CD4-positive, alpha-beta T cell treated with Interferon gamma for 1 hour (primary cell): ENCODE data around the gene MARK3.
A peak's percentile ranks its signal among the peaks of the same experiment; 100 is the strongest.

ENCODE experiments used
- DNase-seq: peaks from one replicate; pipeline ENCODE4 v3.0.0-alpha.2; 2020

MARK3 gene

GRCh38 chr14:103528587-103529382, 143.6 kb downstream of the MARK3 start, which contains the start of gene TRMT61A:
TRMT61A (plus strand) TSS chr14:103529196; CDS start chr14:103529979, 783 bp downstream.
- peak; percentile 81 for DNase-seq

DNA sequence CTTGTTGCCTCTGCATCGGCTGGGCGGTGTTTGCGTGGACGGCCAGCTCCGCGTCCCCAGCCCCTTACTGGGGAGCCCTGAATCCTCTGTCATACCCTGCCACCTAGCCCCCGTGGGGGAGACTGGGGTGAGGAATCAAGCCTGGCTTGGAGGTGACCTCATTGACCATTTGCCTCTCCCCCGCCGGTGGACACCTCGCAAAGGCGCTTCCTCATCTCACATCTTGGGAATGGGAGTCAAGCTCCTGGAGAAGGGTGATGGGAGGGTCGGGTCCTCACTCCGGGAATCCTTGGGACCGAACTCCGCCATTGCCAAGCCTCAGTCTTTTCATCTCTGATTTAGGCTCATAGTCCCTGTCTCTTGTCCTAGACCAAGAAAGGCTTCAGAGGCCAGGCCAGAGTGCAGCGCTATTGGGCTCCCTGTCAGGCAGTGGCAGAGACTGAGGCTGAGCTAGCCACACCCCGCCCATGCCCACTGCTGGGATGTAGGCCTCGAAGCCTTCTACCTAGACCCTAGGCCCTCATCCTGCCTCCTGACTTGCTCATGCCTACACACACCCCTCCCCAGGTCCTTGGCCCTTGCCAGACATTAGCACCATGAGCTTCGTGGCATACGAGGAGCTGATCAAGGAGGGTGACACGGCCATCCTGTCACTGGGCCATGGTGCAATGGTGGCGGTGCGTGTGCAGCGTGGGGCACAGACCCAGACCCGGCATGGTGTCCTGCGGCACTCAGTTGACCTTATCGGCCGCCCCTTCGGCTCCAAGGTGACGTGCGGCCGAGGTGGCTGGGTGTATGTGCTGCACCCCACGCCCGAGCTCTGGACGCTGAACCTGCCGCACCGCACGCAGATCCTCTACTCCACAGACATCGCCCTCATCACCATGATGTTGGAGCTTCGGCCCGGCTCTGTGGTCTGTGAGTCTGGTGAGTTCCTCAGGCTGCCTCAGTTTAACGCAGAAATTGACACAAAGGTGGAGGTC, 144.5 kb downstream of the MARK3 start:
- no peak for DNase-seq

DNA sequence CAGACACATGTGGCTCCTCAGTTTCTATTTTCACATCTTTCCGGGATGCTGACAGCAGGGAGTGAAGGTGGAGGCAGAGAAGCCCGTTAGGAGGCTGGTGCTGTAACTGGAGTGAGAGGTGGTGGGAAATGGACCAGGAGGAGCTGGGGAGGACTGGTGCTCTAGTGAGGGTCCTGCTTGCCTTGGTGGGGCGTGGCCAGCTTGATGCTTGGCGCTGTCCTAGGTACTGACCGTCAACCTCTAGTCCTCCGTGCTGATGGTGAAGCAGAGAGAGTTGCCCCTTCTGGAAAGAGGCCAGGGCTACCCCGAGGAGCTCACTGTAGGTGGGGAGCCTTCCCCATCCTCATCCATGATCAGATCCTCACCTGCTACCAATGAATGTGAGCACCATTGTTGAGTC, 145.2 kb downstream of the MARK3 start:
- no peak for DNase-seq

GRCh38 chr14:103530831-103531230, 145.6 kb downstream of the MARK3 start:
- DNase-seq: no peak

DNA sequence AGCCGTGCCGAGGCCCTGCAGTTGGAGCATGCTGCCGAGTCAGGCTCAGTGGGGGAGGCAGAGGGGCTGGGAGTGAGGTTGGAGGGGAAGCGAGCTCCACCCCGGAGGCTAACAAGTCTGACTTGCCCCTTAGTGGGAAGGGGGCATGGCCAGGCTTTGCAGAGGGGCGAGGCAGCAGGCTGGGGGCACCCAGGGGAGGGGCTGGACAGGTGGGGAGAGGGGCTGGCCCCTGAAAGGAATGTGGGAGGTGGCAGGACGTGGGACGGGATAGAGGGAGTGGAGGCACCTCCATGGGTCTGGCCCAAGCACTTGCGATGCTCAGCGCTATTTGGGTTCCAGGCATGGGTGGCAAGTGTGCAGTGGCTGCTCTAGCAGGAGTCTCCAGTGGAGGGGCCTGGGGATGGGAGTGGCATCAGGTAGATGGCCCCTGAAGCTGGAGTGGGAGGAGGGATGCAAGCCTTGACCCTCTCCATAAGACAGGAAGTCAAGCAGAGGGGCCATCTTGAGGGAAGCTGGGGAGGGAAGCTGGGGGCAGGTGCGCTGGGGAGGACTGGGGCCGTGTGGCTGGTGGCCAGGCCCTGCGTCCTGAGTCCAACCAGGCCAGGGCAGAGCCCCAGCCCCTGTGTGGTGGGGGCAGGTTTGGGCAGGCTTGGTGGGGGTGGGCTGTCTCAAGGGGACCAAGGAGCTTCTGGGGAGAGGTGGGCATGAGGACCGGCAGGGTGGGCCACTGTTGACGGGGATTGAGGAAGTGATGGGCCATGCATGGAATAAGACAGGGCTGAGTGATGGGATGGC, 146.4 kb downstream of the MARK3 start:
- DNase-seq: no peak

DNA sequence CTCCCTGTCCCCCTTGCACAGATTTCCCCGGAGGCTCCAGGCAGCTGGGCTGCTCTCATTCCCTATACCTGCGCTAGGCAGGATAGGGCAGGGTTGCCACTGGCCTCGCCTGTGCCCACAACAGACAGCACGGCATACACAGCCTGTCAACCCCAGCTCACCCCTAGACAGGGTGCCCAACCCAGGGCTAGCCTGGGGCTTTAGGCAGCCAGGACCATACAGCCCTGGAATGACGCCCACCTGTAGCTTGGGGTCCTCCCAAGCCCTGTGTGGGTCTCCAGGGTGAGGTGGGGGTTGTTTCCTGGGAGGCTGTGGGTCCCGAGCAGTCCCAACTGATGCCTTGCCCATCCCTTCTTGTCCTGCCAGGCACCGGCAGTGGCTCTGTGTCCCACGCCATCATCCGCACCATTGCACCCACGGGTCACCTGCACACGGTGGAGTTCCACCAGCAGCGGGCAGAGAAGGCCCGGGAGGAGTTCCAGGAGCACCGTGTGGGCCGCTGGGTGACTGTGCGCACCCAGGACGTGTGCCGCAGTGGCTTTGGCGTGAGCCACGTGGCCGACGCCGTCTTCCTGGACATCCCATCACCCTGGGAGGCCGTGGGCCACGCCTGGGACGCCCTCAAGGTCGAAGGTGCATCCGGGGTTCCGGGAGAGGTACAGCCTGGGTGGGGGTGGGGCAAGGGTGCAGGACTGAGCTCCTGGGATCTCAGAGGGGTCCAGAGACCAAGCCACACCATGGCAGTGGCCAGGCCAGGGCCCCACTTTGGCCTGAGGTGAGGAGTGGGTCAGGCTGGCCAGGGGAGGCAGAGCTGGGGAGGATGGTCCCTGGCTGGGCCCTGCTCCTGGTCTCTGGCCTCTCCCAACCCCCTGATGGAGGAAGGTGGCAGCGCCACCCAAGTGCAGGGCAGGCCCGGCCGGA, 147.3 kb downstream of the MARK3 start:
- DNase-seq: no peak

DNA sequence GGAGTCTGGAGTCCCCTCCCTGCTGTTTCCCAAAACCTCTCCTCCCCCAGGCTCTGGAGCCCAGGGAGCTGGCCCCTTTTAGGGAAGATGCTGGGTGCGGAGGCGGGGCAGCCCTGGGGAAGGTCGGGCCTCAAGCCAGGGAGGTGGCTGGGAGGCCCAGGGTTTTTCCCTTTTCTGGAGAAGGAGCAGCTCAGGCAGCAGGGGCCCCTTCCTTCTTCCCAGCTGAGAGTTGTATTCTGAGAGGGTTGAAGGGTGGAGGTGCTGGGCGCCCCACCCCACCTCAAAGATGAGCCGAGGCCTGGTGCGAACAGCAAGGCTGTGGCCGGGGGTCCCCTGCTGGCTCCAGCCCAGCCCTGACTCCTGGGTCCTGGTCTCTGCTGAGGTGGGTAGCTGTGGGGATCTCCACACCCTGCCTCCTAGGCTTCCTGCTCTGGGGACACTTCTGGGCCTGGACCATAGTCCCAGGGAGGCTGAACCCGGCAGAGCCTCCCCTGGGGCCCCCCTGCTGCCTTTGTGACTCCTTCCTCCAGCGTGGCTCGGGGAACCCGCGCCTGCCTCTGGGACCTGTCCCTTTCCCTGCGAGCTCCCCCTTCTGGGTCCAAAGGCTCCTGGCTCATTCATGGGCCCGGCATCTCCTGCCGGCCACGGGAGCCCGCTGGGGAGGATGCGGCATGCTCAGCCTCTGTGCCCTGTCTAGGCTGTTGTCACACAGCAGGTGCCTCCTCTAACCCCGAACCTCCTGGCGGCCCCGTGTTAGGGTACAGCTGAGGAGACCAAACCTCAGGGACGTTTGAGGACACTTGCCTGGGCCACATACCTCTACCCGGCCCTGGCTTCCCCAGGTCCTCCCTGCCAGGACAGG, 148.2 kb downstream of the MARK3 start:
- no peak for DNase-seq

- DNase-seq: no peak
These were observed 148.9 kb downstream of the MARK3 start for GRCh38 chr14:103533999-103534575.

- DNase-seq: no peak
These were observed 149.4 kb downstream of the MARK3 start for GRCh38 chr14:103534576-103535061.

- no peak for DNase-seq
These were observed 150.1 kb downstream of the MARK3 start for GRCh38 chr14:103535081-103535890.

DNA sequence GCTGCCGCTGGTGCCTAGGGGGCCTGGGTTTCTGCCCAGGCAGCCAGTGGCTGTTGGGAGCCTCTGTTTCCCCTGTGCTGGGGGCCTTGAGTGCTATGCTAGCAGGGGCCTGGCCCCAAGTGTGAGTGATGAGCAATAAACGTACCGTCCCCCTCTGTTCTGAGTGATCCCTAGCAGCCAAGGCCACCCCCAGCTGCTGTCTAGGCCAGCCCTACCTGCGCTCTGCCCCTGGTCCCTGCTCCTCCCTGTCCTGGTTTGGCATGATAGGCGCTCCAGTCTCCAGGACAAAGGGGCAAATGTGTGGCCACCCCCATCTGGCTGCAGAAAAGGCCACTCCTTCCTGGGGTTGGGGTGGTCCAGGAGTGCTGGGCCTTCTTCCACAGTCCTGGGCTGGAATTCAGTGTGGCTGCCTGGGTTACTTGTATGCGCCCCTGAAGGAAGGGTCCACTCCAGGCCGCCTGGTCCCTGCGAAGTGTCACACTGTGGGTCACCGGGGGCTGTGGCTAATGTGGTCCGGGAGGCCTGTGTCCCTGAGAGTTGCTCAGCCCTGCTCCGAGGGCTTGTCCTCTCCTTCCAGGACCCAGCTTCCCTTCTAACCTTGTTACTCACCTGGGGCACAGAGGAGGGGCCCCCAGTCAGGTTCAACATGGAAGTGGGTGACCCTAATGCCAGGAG, 150.8 kb downstream of the MARK3 start:
- DNase-seq: no peak

DNA sequence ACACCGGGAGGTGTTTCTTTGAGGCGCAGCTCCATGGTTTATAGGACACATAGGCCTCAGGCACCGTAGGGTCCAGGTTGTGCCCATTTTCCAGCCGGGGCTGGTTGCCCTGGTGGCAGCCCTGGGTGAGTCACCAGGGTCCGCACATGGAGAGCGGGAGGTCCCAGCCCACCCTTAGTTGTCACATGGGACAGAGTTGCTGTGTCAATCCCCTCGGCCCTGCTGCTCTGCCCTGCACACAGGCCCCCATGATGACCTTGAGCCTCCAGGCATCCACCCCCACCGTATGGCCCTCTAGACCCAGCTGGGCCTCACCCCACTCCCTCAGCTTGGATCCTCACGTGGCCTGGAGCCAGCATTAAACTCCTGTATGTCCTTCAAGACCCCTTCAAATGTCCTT, 151.5 kb downstream of the MARK3 start:
- no peak for DNase-seq

DNA sequence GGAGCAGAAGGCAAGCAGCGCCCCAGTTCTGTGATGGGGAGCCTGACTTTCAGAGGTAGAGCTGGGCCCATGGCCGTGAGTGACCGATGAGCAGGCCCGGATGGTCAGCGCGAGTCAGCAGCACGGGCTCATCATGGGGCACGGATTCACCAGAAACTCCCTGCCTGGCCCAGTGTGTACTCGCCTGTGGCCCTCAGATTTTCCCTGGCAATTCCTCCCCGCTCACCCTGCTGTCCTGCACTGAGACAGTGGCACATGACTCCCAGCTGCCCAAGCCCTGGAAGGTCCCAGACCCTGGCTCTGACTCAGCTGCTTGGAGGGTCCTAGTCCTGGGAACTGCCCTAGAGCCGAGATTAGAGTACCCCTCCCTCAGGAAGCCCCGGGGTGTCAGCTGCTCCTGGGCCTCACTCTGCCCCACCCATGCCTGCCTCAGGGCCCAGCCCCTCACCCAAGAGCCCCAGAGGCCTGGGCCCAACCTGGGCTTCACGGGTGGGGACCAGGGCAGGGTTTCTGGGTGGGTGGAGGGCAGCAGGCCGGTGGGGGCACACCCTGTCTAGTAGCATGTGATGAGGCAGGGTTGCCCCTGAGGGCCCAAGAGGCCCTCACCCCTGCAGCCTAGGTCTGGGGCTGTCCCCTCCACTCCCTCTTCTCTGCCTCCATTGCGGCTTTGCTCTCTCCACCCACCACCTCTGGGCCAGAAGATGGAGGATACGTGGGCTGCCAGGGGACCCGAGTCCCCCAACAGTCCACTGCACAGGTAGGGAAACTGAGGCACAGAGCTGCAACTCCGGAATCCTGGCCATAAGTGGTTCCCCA, 152.2 kb downstream of the MARK3 start:
- no peak for DNase-seq

GRCh38 chr14:103538291-103539055, 153.3 kb downstream of the MARK3 start:
- no peak for DNase-seq

DNA sequence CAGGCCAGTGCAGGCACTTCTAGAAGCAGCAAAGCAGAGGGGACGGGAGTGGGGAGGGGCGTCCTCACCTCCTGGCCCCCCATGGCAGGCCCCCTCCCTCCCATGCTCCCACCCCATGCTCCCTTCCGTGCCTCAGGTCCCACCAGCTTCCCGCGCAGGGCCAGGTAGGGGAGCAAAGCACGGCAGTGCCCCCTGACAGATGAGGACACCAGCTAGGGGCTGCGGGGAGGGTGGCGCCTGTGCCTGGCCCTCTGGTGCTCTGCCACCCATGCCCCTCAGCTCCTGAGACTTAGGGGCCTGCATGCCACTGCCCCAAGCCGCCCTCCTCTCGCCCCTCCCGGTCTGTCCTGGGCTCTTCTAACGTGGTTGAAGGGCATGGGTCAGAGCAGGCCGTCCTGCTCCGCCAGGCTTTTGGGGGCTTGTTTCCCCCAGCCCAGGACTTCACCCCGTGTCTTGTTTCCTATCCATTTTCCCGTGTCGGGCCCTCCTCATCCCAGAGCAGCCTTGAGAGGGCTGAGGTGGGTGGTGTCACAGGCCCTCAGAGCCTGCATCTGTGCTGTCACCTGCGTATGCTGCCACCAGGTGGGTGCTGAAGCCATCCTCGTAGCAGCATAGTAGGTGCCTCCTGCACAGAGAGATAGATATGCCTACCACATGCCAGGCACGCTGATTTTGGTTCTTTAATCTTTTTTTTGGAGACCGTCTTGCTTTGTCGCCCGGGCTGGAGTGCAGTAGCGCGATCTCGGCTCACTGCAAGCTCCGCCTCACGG, 154.0 kb downstream of the MARK3 start:
- no peak for DNase-seq
